H1 (cell line): ENCODE results near the gene MROH2A. TPM values are rescaled to one million over a fixed set of nuclear protein-coding genes. Genes with fewer than 3 reads are reported as not detected.

Experiments
- CTCF ChIA-PET: fragments of 300-600 bp; sonication (Branson Sonifier 250); formaldehyde crosslinking; loops from one replicate; lab custom pipeline; 2021; ENCODE audit not compliant: partially characterized antibody; lab: Charles Lee
- POLR2A ChIA-PET: fragments of 300-600 bp; sonication (Branson Sonifier 250); formaldehyde crosslinking; loops from one replicate; lab custom pipeline; 2021; ENCODE audit warnings: inconsistent platforms; ENCODE audit not compliant: partially characterized antibody; lab: Charles Lee
- DNase-seq, 2 experiments: peaks; one replicate each; pipeline versions ENCODE4 v3.0.0 to v3.0.0-alpha.2; 2010 to 2022; ENCODE audit warnings: low spot score in 2 of 2, low read depth in 1 of 2, mixed read lengths in 1 of 2
- FAIRE-seq: peaks from 2 replicates; lab custom pipeline; 2011; peaks lifted over from hg19 to GRCh38; lab: Jason Lieb, UNC
- H2AFZ ChIP-seq: 2 replicates; pipeline ENCODE4 v1.8.1; 2012; ENCODE audit warnings: low read length, inconsistent platforms
- H2AK5ac ChIP-seq: 2 replicates; pipeline ENCODE4 v1.6.1; 2013; ENCODE audit warnings: low read depth, low read length
- H2BK120ac ChIP-seq: replicated peaks from 2 replicates; pipeline ENCODE3; 2013; ENCODE audit warnings: low read depth, low read length, inconsistent platforms
- H2BK12ac ChIP-seq: 2 replicates; pipeline ENCODE4 v1.6.1; 2013; ENCODE audit warnings: low read depth, low read length
- H2BK15ac ChIP-seq: 2 replicates; pipeline ENCODE4 v1.6.1; 2013; ENCODE audit warnings: low read length
- H2BK20ac ChIP-seq: 2 replicates; pipeline ENCODE4 v1.6.1; 2013; ENCODE audit warnings: low read length
- H2BK5ac ChIP-seq: 2 replicates; pipeline ENCODE4 v1.6.1; 2013; ENCODE audit warnings: low read depth, low read length
- H3K14ac ChIP-seq: 2 replicates; pipeline ENCODE4 v1.6.1; 2013; ENCODE audit warnings: inconsistent platforms; ENCODE audit not compliant: insufficient read length
- H3K18ac ChIP-seq: 2 replicates; pipeline ENCODE4 v1.6.1; 2013; ENCODE audit warnings: low read length; ENCODE audit errors: extremely low read depth
- H3K23ac ChIP-seq: 2 replicates; pipeline ENCODE4 v1.6.1; 2013; ENCODE audit warnings: inconsistent platforms; ENCODE audit not compliant: insufficient read length
- H3K23me2 ChIP-seq: 2 replicates; pipeline ENCODE4 v1.6.1; 2013; ENCODE audit warnings: low read depth, low read length
- H3K27ac ChIP-seq: 2 replicates; pipeline ENCODE4 v1.6.1; 2011; ENCODE audit warnings: low read depth, low read length, inconsistent platforms
- H3K27me3 ChIP-seq, 4 experiments: replicated peaks in 1 of 4; 1 replicate in 1 of 4; 2 replicates in 3 of 4; pipeline versions ENCODE4 v1.6.1 to v1.8.1; 2011 to 2013; ENCODE audit warnings: low read length in 3 of 4, mild to moderate bottlenecking in 3 of 4, inconsistent platforms in 2 of 4, mixed read lengths in 2 of 4, moderate library complexity in 1 of 4; ENCODE audit not compliant: control insufficient read depth in 3 of 4, insufficient read depth in 3 of 4; ENCODE audit errors: extremely low read depth in 1 of 4
- H3K36me3 ChIP-seq, 4 experiments: 2 replicates each; pipeline versions ENCODE4 v1.6.1 to v1.8.1; 2011 to 2013; ENCODE audit warnings: mild to moderate bottlenecking in 4 of 4, low read length in 3 of 4, moderate library complexity in 2 of 4, control low read depth in 1 of 4, inconsistent platforms in 1 of 4; ENCODE audit not compliant: insufficient read depth in 4 of 4, control insufficient read depth in 2 of 4
- H3K4ac ChIP-seq: replicated peaks from 2 replicates; pipeline ENCODE3; 2013; ENCODE audit warnings: low read length, low read depth, mixed read lengths, inconsistent platforms; ENCODE audit not compliant: insufficient read length
- H3K4me1 ChIP-seq, 4 experiments: replicated peaks in 1 of 4; 1 replicate in 1 of 4; 2 replicates in 3 of 4; pipeline versions ENCODE4 v1.6.1 to v1.8.1; 2011 to 2013; ENCODE audit warnings: low read length in 3 of 4, inconsistent platforms in 2 of 4, mixed read lengths in 1 of 4; ENCODE audit not compliant: insufficient read depth in 4 of 4, control insufficient read depth in 3 of 4
- H3K4me2 ChIP-seq, 2 experiments: 2 replicates each; pipeline versions ENCODE4 v1.6.1 to v1.8.1; 2011 to 2013; ENCODE audit warnings: low read depth in 2 of 2, low read length in 2 of 2, control low read depth in 1 of 2, inconsistent platforms in 1 of 2, mild to moderate bottlenecking in 1 of 2; ENCODE audit not compliant: insufficient read depth in 1 of 2
- H3K4me3 ChIP-seq, 4 experiments: fragments of 200-600, 300-600 bp in 1 of 4; sonication (generic), shearing (Covaris generic), sonication (Bioruptor Twin) in 1 of 4; 2 replicates each; pipeline versions ENCODE4 v1.5.1 to v1.8.1; 2011 to 2016; ENCODE audit warnings: low read length in 4 of 4, low read depth in 3 of 4, control low read depth in 2 of 4, inconsistent platforms in 2 of 4, mild to moderate bottlenecking in 2 of 4, mixed read lengths in 1 of 4, moderate library complexity in 1 of 4; ENCODE audit not compliant: insufficient read depth in 2 of 4; ENCODE audit errors: extremely low read depth in 1 of 4
- H3K56ac ChIP-seq: replicated peaks from 2 replicates; pipeline ENCODE3; 2013; ENCODE audit warnings: low read depth, mild to moderate bottlenecking, mixed read lengths, low read length, inconsistent platforms; ENCODE audit not compliant: insufficient read length
- H3K79me1 ChIP-seq: 2 replicates; pipeline ENCODE4 v1.6.1; 2013; ENCODE audit warnings: low read depth, low read length, control low read depth
- H3K79me2 ChIP-seq, 2 experiments: 2 replicates each; pipeline versions ENCODE4 v1.6.1 to v1.8.1; 2012 to 2013; ENCODE audit warnings: low read length in 2 of 2, mild to moderate bottlenecking in 2 of 2, inconsistent platforms in 1 of 2; ENCODE audit not compliant: insufficient read depth in 2 of 2, control insufficient read depth in 1 of 2
- H3K9ac ChIP-seq, 4 experiments: replicated peaks in 1 of 4; 1 replicate in 1 of 4; 2 replicates in 3 of 4; pipeline versions ENCODE4 v1.6.1 to v1.8.1; 2011 to 2013; ENCODE audit warnings: low read depth in 3 of 4, low read length in 3 of 4, control low read depth in 2 of 4, mild to moderate bottlenecking in 2 of 4, moderate library complexity in 2 of 4, inconsistent platforms in 1 of 4; ENCODE audit errors: extremely low read depth in 1 of 4
- H3K9me3 ChIP-seq, 2 experiments: 2 replicates each; pipeline versions ENCODE4 v1.6.1 to v1.8.1; 2012 to 2013; ENCODE audit warnings: mild to moderate bottlenecking in 2 of 2, moderate library complexity in 2 of 2, control low read depth in 1 of 2, inconsistent platforms in 1 of 2, low read depth in 1 of 2, low read length in 1 of 2, mixed read lengths in 1 of 2; ENCODE audit not compliant: insufficient read depth in 2 of 2
- H4K20me1 ChIP-seq, 2 experiments: replicated peaks in 1 of 2; 2 replicates each; pipeline versions ENCODE3 to v1.8.1; 2011 to 2013; ENCODE audit warnings: inconsistent platforms in 2 of 2, low read length in 2 of 2, mild to moderate bottlenecking in 1 of 2; ENCODE audit not compliant: insufficient read depth in 2 of 2, control insufficient read depth in 1 of 2
- H4K5ac ChIP-seq: 2 replicates; pipeline ENCODE4 v1.6.1; 2013; ENCODE audit warnings: low read length, low read depth, mixed read lengths, inconsistent platforms; ENCODE audit not compliant: insufficient read length
- H4K8ac ChIP-seq: 2 replicates; pipeline ENCODE4 v1.8.0; 2013; ENCODE audit warnings: mild to moderate bottlenecking, moderate library complexity, low read length, inconsistent platforms; ENCODE audit not compliant: insufficient read depth; ENCODE audit errors: extremely low read depth
- H4K91ac ChIP-seq: replicated peaks from 2 replicates; pipeline ENCODE3; 2013; ENCODE audit warnings: low read length, mixed read lengths, inconsistent platforms; ENCODE audit not compliant: insufficient read length
- CBX8 ChIP-seq: fragments of 300-800, 300-1000 bp; sonication (generic); IDR thresholded peaks from 2 replicates; pipeline ENCODE4 v1.7.1; 2016; ENCODE audit warnings: low read depth, low read length, borderline replicate concordance
- POLR2AphosphoS5 ChIP-seq: IDR thresholded peaks from 2 replicates; pipeline ENCODE4 v1.6.1; 2011; ENCODE audit warnings: low read depth, low read length
- RAD21 ChIP-seq, 2 experiments: IDR thresholded peaks in 1 of 2; conservative IDR thresholded peaks in 1 of 2; 2 replicates each; pipeline ENCODE4 v1.6.1; 2011; ENCODE audit warnings: low read depth in 2 of 2, low read length in 2 of 2, improper control_type of control experiment in 1 of 2, inconsistent platforms in 1 of 2, mild to moderate bottlenecking in 1 of 2, moderate library complexity in 1 of 2
- TAF1 ChIP-seq: IDR thresholded peaks from 2 replicates; pipeline ENCODE4 v1.6.1; 2011; ENCODE audit warnings: mild to moderate bottlenecking, low read depth, low read length
- TEAD4 ChIP-seq: IDR thresholded peaks from 2 replicates; pipeline ENCODE4 v1.6.1; 2012; ENCODE audit warnings: low read depth, low read length, inconsistent platforms, mixed read lengths
- WGBS, 2 experiments: shearing (Covaris generic) in 1 of 2; methylation state at CpG; one replicate each; pipeline versions ENCODE4 v1.1.6 to v1.1.7; 2013 to 2015; ENCODE audit warnings: low lambda C conversion rate in 2 of 2, mixed read lengths in 2 of 2, inconsistent platforms in 1 of 2, low coverage in 1 of 2, missing lambda C conversion rate in 1 of 2; ENCODE audit not compliant: insufficient replicate concordance in 2 of 2, insufficient coverage in 1 of 2, insufficient read length in 1 of 2; ENCODE audit errors: extremely low coverage in 1 of 2, missing lambda C conversion rate in 1 of 2; 5-methylcytosine and 5-hydroxymethylcytosine counted together
- polyA plus RNA-seq, 7 experiments: library from polyadenylated mRNA; depleted of rRNA in 3 of 7; stranded (reverse) in 5 of 7; unstranded in 2 of 7; fragments of >200 nt in 5 of 7; fragments of 200-250 nt in 2 of 7; gene quantifications; 1 replicate in 5 of 7; 2 replicates in 1 of 7; 4 replicates in 1 of 7; pipeline versions ENCODE4 v1.2.1 to v1.2.3, GENCODE V29; 2011 to 2013; ENCODE audit warnings: missing spikeins in 2 of 7, mixed read lengths in 2 of 7
- total RNA-seq: library from RNA; stranded (reverse); fragmentation: NEBNext Ultra II Directional; extraction: Animal tissue kit (Norgen Biotek cat#: 25700); gene quantifications from 2 replicates; pipeline ENCODE4 v1.2.1, GENCODE V29; 2021

MROH2A gene
- total and polyA plus RNA-seq, 2 of the 8 experiments (the other 6 are each of a cell fraction or from before 2014, with no cell fraction given): not detected

GRCh38 chr2:233822781-233823730 is 44.9 kb downstream of the MROH2A start:
- Histone ChIP-seq H3K18ac (no peak overlapping the region), H2AK5ac (no peak overlapping the region), H2AFZ (no peak overlapping the region), H3K4me1 (no peaks in the 10 kb centered on the region), H2BK5ac (no peak overlapping the region), H3K27me3 (no peaks in the 10 kb centered on the region), H3K4ac (no peak overlapping the region), H3K4me3 (no peak overlapping the region), H4K91ac (no peak overlapping the region), H3K14ac (no peak overlapping the region), H3K9ac (no peak overlapping the region), H3K9me3 (no peaks in the 10 kb centered on the region), H2BK12ac (no peak overlapping the region), H2BK20ac (no peak overlapping the region), H3K23me2 (no peaks in the 10 kb centered on the region), H4K20me1 (no peaks in the 10 kb centered on the region), H3K79me1 (no peaks in the 10 kb centered on the region), H3K56ac (no peak overlapping the region), H3K79me2 (no peaks in the 10 kb centered on the region), H2BK15ac (no peak overlapping the region), H4K8ac (no peak overlapping the region), H3K36me3 (no peaks in the 10 kb centered on the region), H3K23ac (no peak overlapping the region), H3K4me2 (no peak overlapping the region), H2BK120ac (no peak overlapping the region), H4K5ac (no peak overlapping the region), H3K27ac (no peak overlapping the region)
- WGBS, 2 experiments: 89% methylated on average over 23 of the region's 25 CpGs; no CpG with 5 or more reads in 1 of the 2 experiments
- no peak for FAIRE-seq
- POLR2A ChIA-PET: no interaction called here
- CTCF ChIA-PET: interaction anchor here (1.1 to 2.0 kb wide), 3 partner anchors 43 to 375 kb away, joined by 3 to 6 read pairs (median 3); no protein-coding TSS in a partner anchor
- no peak for DNase-seq
- no peak for TF ChIP-seq TAF1
- no peak for TF ChIP-seq TEAD4
- TF ChIP-seq RAD21 (IDR thresholded peaks at IDR 0.05 in 1 of 2, conservative IDR thresholded peaks at IDR 0.05 in 1 of 2; ENCODE audit: low read depth in 2 of 2, low read length in 2 of 2): no peak
- no peak for TF ChIP-seq CBX8
- no peak for TF ChIP-seq POLR2AphosphoS5
